Activated CD4-positive, alpha-beta T cell treated with anti-CD3 and anti-CD28 coated beads for 36 hours (primary cell): ENCODE data around the gene DPP9. TPM values are rescaled to one million over a fixed set of nuclear protein-coding genes. Genes with fewer than 3 reads are reported as not detected.

Source experiments
- ATAC-seq: fragments of 200-7000 bp; cut with Tn5 transposase; one replicate; pipeline ENCODE4 v1.10.0; 2021; ENCODE audit warnings: mild to moderate bottlenecking, moderate library complexity
- CTCF ChIA-PET: fragments of 350-600 bp; sonication (Branson Sonifier 250); formaldehyde crosslinking; loops from one replicate; lab custom pipeline; 2021; ENCODE audit warnings: antibody characterized with exemption; lab: Charles Lee
- POLR2A ChIA-PET: fragments of 350-600 bp; sonication (Branson Sonifier 250); formaldehyde crosslinking; loops from one replicate; lab custom pipeline; 2021; ENCODE audit warnings: antibody characterized with exemption, inconsistent platforms; lab: Charles Lee
- DNase-seq: peaks from one replicate; pipeline ENCODE4 v3.0.0-alpha.2; 2020
- H3K27ac Mint-ChIP-seq: one replicate; pipeline ENCODE4 v1.8.0; 2021; ENCODE audit warnings: mixed read lengths
- H3K27me3 Mint-ChIP-seq: one replicate; pipeline ENCODE4 v1.8.0; 2021; ENCODE audit warnings: mixed read lengths
- H3K36me3 Mint-ChIP-seq: one replicate; pipeline ENCODE4 v1.8.0; 2021; ENCODE audit warnings: low read depth, mixed read lengths
- H3K4me1 Mint-ChIP-seq: one replicate; pipeline ENCODE4 v1.8.0; 2021; ENCODE audit warnings: mixed read lengths
- H3K4me3 Mint-ChIP-seq: one replicate; pipeline ENCODE4 v1.8.0; 2021; ENCODE audit warnings: mild to moderate bottlenecking, moderate library complexity, mixed read lengths
- H3K9me3 Mint-ChIP-seq: one replicate; pipeline ENCODE4 v1.8.0; 2021; ENCODE audit warnings: low read depth, mixed read lengths
- intact Hi-C, 2 experiments: fragments of 100-400 bp; cut with DNase I in 1 of 2; cut with micrococcal nuclease in 1 of 2; formaldehyde crosslinking; loops; one replicate each; pipeline versions ENCODE4 v1.14.2 to v1.15.1; 2022 to 2024; cut with DNase I, micrococcal nuclease
- total RNA-seq, 2 experiments: library from RNA; stranded (reverse); gene quantifications; one replicate each; pipeline ENCODE4 v1.2.3, GENCODE V29; 2021

The DPP9 gene
- total RNA-seq, 2 experiments from 2014 or later = 49.2 to 51.3 TPM

GRCh38 chr19:4707956-4708650 lies 15.5 kb downstream of the DPP9 start:
- Mint-ChIP-seq H3K27me3 (no peaks in the 10 kb centered on the region), H3K4me3 (no peak overlapping the region), H3K4me1 (peaks cover 7% of the 10 kb centered on the region), H3K27ac (no peak overlapping the region), H3K36me3 (peaks cover 15% of the 10 kb centered on the region), H3K9me3 (no peaks in the 10 kb centered on the region)
- intact Hi-C loops = no loop called here
- no peak for DNase-seq
- no peak for ATAC-seq
- ChIA-PET CTCF (no interaction called here), POLR2A (no interaction called here)

DNA sequence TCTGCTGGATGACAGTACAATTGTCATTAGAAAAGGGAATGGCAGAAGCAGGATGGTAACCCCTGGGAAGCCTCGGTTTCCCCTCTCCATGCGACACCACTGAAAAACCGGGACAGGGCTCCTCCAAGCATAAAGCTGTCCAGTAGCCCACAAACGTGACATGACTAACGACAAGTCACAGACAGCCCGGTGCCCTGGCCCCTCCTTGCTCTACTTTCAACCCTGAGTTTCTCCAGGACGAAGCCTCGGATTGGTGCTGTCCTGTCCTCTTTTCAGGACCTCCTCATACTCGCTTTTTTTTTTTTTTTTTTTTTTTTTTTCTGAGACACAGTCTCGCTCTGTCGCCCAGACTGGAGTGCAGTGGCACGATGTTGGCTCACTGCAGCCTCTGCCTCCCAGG lies 16.3 kb downstream of the DPP9 start:
- ATAC-seq = no peak
- H3K4me3 Mint-ChIP-seq = no peak overlapping the region
- H3K27ac Mint-ChIP-seq = no peak overlapping the region
- intact Hi-C loops = no loop called here
- ChIA-PET POLR2A (no interaction called here), CTCF (interaction anchor here (0.6 kb wide), 1 partner anchor 12 kb away, joined by 3 read pairs; no protein-coding TSS in a partner anchor)
- no peaks in the 10 kb centered on the region for H3K27me3 Mint-ChIP-seq
- no peaks in the 10 kb centered on the region for H3K9me3 Mint-ChIP-seq
- no peak for DNase-seq
- peaks cover 14% of the 10 kb centered on the region for H3K36me3 Mint-ChIP-seq
- H3K4me1 Mint-ChIP-seq = peaks cover 7% of the 10 kb centered on the region

DNA sequence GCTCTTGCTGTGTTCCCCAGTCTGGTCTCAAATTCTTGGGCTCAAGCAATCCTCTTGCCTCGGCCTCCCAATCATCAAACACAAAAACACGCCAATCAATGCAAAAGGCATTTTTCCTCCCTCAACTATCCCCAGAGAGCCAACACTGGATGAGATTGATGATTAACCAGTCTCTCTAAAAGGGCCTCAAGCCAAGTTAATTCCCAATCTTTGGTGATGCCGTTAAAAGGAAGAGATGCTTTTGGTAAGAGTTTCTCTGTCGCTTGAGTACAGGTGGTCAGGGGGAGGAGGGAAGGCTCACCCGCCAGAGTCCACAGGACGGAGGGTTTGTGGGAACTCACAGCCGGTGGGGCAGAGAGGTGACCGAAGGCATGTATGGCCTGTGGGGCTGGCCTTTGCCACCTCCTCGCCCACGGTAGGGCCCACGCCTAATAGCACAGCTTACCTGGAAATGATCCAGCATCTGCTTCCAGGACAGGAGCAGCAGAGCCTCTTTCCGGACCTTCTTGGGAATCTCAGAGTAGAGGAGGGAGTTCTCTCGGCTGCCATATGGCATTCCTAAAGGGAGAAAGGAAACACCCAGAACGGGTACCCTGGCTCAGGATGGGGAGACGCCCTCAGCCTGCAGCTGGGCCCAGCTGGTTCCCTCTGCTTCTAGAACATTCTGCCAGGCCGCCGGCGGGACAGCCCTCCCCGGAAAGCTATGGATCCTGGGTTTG lies 18.1 kb downstream of the DPP9 start:
- intact Hi-C loops = no loop called here

GRCh38 chr19:4704317-4704673 lies 19.3 kb downstream of the DPP9 start:
- ChIA-PET CTCF (interaction anchor here (0.6 kb wide), 1 partner anchor 87 kb away, joined by 3 read pairs; the partner anchor contains the start of gene FEM1A), POLR2A (no interaction called here)
- no peak for DNase-seq
- H3K9me3 Mint-ChIP-seq = no peaks in the 10 kb centered on the region
- H3K27ac Mint-ChIP-seq = no peak overlapping the region
- no peak overlapping the region for H3K4me3 Mint-ChIP-seq
- no peak for ATAC-seq
- H3K36me3 Mint-ChIP-seq = peaks cover 19% of the 10 kb centered on the region
- H3K4me1 Mint-ChIP-seq = peaks cover 2% of the 10 kb centered on the region
- H3K27me3 Mint-ChIP-seq = no peaks in the 10 kb centered on the region
- intact Hi-C loops = no loop called here

More for the DNA sequence above, 18.1 kb downstream of the DPP9 start:
- no peaks in the 10 kb centered on the region for H3K9me3 Mint-ChIP-seq
- H3K27ac Mint-ChIP-seq = no peak overlapping the region
- no peak for DNase-seq
- no peaks in the 10 kb centered on the region for H3K27me3 Mint-ChIP-seq
- ChIA-PET CTCF (no interaction called here), POLR2A (no interaction called here)
- ATAC-seq = no peak
- no peak overlapping the region for H3K4me3 Mint-ChIP-seq
- H3K36me3 Mint-ChIP-seq = peaks cover 22% of the 10 kb centered on the region
- peaks cover 7% of the 10 kb centered on the region for H3K4me1 Mint-ChIP-seq

DNA sequence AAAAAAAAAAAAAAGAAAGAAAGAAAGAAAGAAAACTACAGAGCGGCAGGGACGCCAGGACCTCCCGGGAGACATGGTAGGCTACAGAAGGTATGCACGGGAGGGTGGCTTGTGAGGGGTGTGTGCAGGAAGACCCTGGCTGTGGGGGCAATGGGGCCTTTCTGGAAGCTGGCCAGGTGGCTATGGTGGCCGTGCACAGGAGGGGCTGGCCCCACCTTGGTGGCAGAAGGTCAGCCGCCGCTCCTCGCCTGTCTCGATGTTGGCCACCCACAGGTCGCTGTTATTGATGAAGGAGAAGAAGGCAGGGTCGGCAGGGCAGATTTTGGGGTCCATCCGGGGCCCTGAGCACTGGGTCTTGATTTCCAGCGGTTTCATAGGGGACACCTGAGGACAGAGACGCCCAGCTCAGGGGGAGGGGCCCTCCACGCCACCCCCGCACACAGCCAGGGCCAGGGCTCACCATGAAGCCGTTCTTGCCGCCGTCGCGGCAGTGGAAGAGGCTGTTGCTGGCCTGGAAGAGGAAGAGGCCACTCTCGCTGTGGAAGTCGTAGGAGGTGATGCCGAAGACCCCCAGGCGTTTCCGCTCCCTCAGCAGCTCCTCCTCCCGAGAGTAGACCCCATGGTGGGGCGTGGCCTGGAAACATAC lies 19.8 kb downstream of the DPP9 start:
- CTCF ChIA-PET = no interaction called here
- peaks cover 16% of the 10 kb centered on the region for H3K36me3 Mint-ChIP-seq
- intact Hi-C loops = no loop called here

DNA sequence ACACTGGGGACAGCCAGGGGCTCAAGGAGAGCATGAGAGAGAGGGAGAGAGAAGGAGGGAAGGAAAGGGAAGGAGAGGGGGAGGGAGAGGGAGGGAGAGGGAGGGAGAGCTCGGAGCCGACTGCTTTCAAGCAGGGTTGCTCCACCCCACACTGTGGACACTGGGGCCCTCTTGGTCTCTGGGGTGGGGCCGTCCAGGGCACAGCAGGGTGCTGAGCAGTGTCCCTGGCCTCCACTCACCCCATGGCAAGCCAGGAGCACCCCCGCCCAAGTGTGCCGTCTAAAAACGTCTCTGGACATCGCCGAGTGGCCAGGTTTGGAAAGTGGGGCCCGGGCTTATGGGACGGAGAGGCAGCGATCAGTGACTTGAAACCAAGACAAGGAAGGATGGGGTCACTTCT lies 20.9 kb downstream of the DPP9 start:
- H3K4me1 Mint-ChIP-seq = no peaks in the 10 kb centered on the region
- peaks cover 16% of the 10 kb centered on the region for H3K36me3 Mint-ChIP-seq
- ChIA-PET POLR2A (no interaction called here), CTCF (no interaction called here)
- H3K27ac Mint-ChIP-seq = no peak overlapping the region
- ATAC-seq = no peak
- H3K27me3 Mint-ChIP-seq = no peaks in the 10 kb centered on the region
- no peaks in the 10 kb centered on the region for H3K9me3 Mint-ChIP-seq
- DNase-seq = no peak
- H3K4me3 Mint-ChIP-seq = no peak overlapping the region
- intact Hi-C loops = no loop called here

More for the DNA sequence above, 19.8 kb downstream of the DPP9 start:
- no peak for ATAC-seq
- POLR2A ChIA-PET = no interaction called here
- Mint-ChIP-seq H3K4me1 (no peaks in the 10 kb centered on the region), H3K27ac (no peak overlapping the region), H3K4me3 (no peak overlapping the region), H3K9me3 (no peaks in the 10 kb centered on the region), H3K27me3 (no peaks in the 10 kb centered on the region)
- no peak for DNase-seq

DNA sequence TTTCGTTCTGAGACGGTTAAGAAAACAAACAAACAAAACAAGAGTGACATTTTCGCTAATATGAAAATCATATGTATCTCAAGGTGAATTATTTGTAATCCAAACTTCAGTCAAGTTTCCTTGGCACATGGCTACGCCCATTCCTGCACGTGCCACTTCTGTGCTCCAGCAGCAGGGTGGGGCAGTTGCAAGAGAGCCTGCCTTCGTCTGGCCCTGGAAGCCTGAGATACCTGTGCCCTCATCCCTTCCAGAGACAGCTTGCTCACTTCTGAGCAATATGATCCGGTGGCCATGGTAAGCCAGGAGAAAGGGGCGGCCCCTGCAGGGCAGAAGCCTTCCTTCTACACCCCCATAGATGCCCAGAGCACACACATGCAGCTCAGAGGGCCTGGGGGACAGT lies 22.1 kb downstream of the DPP9 start:
- no peaks in the 10 kb centered on the region for H3K9me3 Mint-ChIP-seq
- CTCF ChIA-PET = interaction anchor here (0.7 kb wide), 2 partner anchors 154 to 171 kb away, joined by 3 read pairs; no protein-coding TSS in a partner anchor

GRCh38 chr19:4700693-4700970 lies 23.0 kb downstream of the DPP9 start:
- H3K4me1 Mint-ChIP-seq = no peaks in the 10 kb centered on the region
- no peaks in the 10 kb centered on the region for H3K27me3 Mint-ChIP-seq
- no peaks in the 10 kb centered on the region for H3K9me3 Mint-ChIP-seq
- intact Hi-C loops = no loop called here
- H3K4me3 Mint-ChIP-seq = no peak overlapping the region
- peaks cover 26% of the 10 kb centered on the region for H3K36me3 Mint-ChIP-seq
- DNase-seq = no peak
- CTCF ChIA-PET = interaction anchor here (0.7 kb wide), 1 partner anchor 172 kb away, joined by 3 read pairs; no protein-coding TSS in a partner anchor
- no peak for ATAC-seq
- H3K27ac Mint-ChIP-seq = no peak overlapping the region
- POLR2A ChIA-PET = interaction anchor here (0.7 kb wide), 1 partner anchor 922 kb away, joined by 3 read pairs; the partner anchor contains the start of gene SAFB2

More for the DNA sequence above, 22.1 kb downstream of the DPP9 start:
- Mint-ChIP-seq H3K27ac (no peak overlapping the region), H3K36me3 (peaks cover 26% of the 10 kb centered on the region), H3K4me3 (no peak overlapping the region), H3K27me3 (no peaks in the 10 kb centered on the region), H3K4me1 (no peaks in the 10 kb centered on the region)
- ATAC-seq (no peak), DNase-seq (no peak)
- POLR2A ChIA-PET = no interaction called here
- intact Hi-C loops = no loop called here

- CTCF ChIA-PET = no interaction called here
- intact Hi-C loops = no loop called here
- DNase-seq (no peak), ATAC-seq (no peak)
- POLR2A ChIA-PET = interaction anchor here (0.7 kb wide), 1 partner anchor 923 kb away, joined by 3 read pairs; the partner anchor contains the start of gene SAFB2
- no peaks in the 10 kb centered on the region for H3K4me1 Mint-ChIP-seq
- H3K9me3 Mint-ChIP-seq = no peaks in the 10 kb centered on the region
- H3K36me3 Mint-ChIP-seq = peaks cover 26% of the 10 kb centered on the region
- H3K27me3 Mint-ChIP-seq = no peaks in the 10 kb centered on the region
- H3K4me3 Mint-ChIP-seq = no peak overlapping the region
- no peak overlapping the region for H3K27ac Mint-ChIP-seq
Measured at GRCh38 chr19:4699826-4700692, 23.6 kb downstream of the DPP9 start.

- intact Hi-C loops = no loop called here
- ATAC-seq (no peak), DNase-seq (no peak)
- POLR2A ChIA-PET = no interaction called here
- Mint-ChIP-seq H3K36me3 (peaks cover 31% of the 10 kb centered on the region), H3K4me1 (no peaks in the 10 kb centered on the region), H3K4me3 (no peak overlapping the region), H3K27me3 (no peaks in the 10 kb centered on the region), H3K9me3 (no peaks in the 10 kb centered on the region), H3K27ac (no peak overlapping the region)
- CTCF ChIA-PET = no interaction called here
Measured at GRCh38 chr19:4697304-4697703, 26.3 kb downstream of the DPP9 start.

- Mint-ChIP-seq H3K27ac (no peak overlapping the region), H3K9me3 (no peaks in the 10 kb centered on the region), H3K36me3 (peaks cover 27% of the 10 kb centered on the region), H3K4me1 (no peaks in the 10 kb centered on the region), H3K27me3 (no peaks in the 10 kb centered on the region), H3K4me3 (no peak overlapping the region)
- intact Hi-C loops = no loop called here
- DNase-seq (no peak), ATAC-seq (no peak)
- POLR2A ChIA-PET = no interaction called here
- CTCF ChIA-PET = interaction anchor here (0.5 to 1.3 kb wide), 3 partner anchors 12 to 96 kb away, joined by 3 to 4 read pairs (median 3); partner anchors contain the start of gene FEM1A
Measured at GRCh38 chr19:4695224-4695731, 28.4 kb downstream of the DPP9 start.
